Spleen (tissue), 7 donors: Measurements from ENCODE around the gene PRELID3B.
A peak's percentile ranks its signal among the peaks of the same experiment; 100 is the strongest.

ENCODE experiments used
- POLR2AphosphoS5 ChIP-seq, 3 donors: sonication (generic); formaldehyde crosslinking; IDR thresholded peaks; one replicate each; pipeline ENCODE4 v1.5.1; 2017; ENCODE audit warnings: antibody characterized with exemption in 3 of 3
- TF ChIP-seq, protein P1 (sequence below), 11 experiments: fragments of 200-600 bp in 7 of 11; fragments of 450-650 bp in 4 of 11; sonication (generic) in 4 of 11; IDR thresholded peaks in 8 of 11; conservative IDR thresholded peaks in 3 of 11; 1 replicate in 7 of 11; 2 replicates in 4 of 11; pipeline versions ENCODE4 v1.4.0 to v1.8.0; 2016 to 2021; ENCODE audit warnings: antibody characterized with exemption in 11 of 11, inconsistent platforms in 4 of 11, mild to moderate bottlenecking in 1 of 11
- donor health status: DM: no; HTN: no; CAD: no; lungs with moderate emphysema.
- donor health status: DM: no; HTN: no; CAD: no.
- donor health status: DM: no; HTN: no; CAD: no.

DNA sequence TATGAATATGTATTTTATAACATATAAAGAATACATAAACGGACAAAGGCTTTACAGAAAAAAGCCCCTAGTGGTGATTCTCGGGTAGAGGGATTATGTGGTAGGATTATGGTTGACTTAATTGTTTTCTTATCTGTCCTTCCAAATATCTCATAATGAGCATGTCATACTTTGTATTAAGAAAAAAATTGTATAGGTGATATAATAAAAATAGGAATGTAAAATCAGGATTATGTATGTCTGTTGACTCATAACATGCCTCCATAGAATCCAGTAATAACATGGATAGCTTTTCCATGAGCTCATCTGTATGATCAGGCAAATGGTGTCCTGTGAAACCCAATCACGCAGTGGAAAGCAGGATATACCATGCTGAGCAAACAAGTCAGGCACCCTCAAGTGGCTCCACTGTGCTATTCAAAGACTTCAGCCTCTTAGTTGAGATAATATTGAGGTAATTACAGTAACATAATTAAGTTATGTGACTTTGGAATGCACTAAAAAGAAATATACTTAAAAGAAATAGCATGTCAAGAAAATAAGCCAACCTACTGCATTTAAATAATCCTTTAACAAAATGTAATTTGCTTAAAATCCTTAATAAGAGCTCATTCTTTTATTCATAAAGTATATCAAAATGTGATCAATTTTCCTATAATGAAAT, 39.6 kb upstream of the PRELID3B start:
- TF ChIP-seq POLR2AphosphoS5 (IDR thresholded peaks at IDR 0.05) = no peak
- TF ChIP-seq, protein P1, sequence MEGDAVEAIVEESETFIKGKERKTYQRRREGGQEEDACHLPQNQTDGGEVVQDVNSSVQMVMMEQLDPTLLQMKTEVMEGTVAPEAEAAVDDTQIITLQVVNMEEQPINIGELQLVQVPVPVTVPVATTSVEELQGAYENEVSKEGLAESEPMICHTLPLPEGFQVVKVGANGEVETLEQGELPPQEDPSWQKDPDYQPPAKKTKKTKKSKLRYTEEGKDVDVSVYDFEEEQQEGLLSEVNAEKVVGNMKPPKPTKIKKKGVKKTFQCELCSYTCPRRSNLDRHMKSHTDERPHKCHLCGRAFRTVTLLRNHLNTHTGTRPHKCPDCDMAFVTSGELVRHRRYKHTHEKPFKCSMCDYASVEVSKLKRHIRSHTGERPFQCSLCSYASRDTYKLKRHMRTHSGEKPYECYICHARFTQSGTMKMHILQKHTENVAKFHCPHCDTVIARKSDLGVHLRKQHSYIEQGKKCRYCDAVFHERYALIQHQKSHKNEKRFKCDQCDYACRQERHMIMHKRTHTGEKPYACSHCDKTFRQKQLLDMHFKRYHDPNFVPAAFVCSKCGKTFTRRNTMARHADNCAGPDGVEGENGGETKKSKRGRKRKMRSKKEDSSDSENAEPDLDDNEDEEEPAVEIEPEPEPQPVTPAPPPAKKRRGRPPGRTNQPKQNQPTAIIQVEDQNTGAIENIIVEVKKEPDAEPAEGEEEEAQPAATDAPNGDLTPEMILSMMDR (IDR thresholded peaks at IDR 0.05 in 8 of 11, conservative IDR thresholded peaks at IDR 0.05 in 3 of 11) = peak in 9 of 11 experiments; percentile 11 to 63 (median 49)
